CD4-positive, alpha-beta T cell (primary cell): ENCODE measurements around the gene C1orf146. TPM values are rescaled to one million over a fixed set of nuclear protein-coding genes. Genes with fewer than 3 reads are reported as not detected.

ENCODE experiments used
- ATAC-seq: fragments of 200-7000 bp; cut with Tn5 transposase; one replicate; pipeline ENCODE4 v1.10.0; 2022; ENCODE audit warnings: mild to moderate bottlenecking; ENCODE audit not compliant: poor library complexity
- CTCF ChIA-PET: fragments of 350-600 bp; sonication (Branson Sonifier 250); formaldehyde crosslinking; loops from one replicate; lab custom pipeline; 2021; ENCODE audit warnings: antibody characterized with exemption, inconsistent platforms; lab: Charles Lee
- POLR2A ChIA-PET: fragments of 350-600 bp; sonication (Branson Sonifier 250); formaldehyde crosslinking; loops from one replicate; lab custom pipeline; 2021; ENCODE audit warnings: antibody characterized with exemption, inconsistent platforms; lab: Charles Lee
- DNase-seq, 14 experiments: peaks; one replicate each; pipeline ENCODE4 v3.0.0-alpha.2; 2013 to 2020; ENCODE audit warnings: mixed read lengths in 2 of 14
- H3K27ac ChIP-seq, 2 donors: one replicate each; pipeline versions ENCODE4 v1.5.1 to v1.7.0; 2013; ENCODE audit warnings: low read length in 2 of 2, low read depth in 1 of 2, mild to moderate bottlenecking in 1 of 2
- H3K27me3 ChIP-seq, 2 experiments: 1 replicate in 1 of 2; 2 replicates in 1 of 2; pipeline versions ENCODE4 v1.6.1 to v1.7.0; 2013; ENCODE audit warnings: low read length in 2 of 2, control low read depth in 1 of 2, mild to moderate bottlenecking in 1 of 2, moderate library complexity in 1 of 2; ENCODE audit not compliant: insufficient read depth in 2 of 2, control insufficient read depth in 1 of 2
- H3K36me3 ChIP-seq: one replicate; pipeline ENCODE4 v1.6.1; 2013; ENCODE audit warnings: low read length, control low read depth; ENCODE audit not compliant: insufficient read depth
- H3K4me1 ChIP-seq: one replicate; pipeline ENCODE4 v1.6.1; 2013; ENCODE audit warnings: low read length, control low read depth; ENCODE audit not compliant: insufficient read depth
- H3K4me3 ChIP-seq: one replicate; pipeline ENCODE4 v1.5.1; 2013; ENCODE audit warnings: mild to moderate bottlenecking, low read length, moderate library complexity
- H3K9me3 ChIP-seq, 2 experiments: 1 replicate in 1 of 2; 2 replicates in 1 of 2; pipeline versions ENCODE4 v1.6.1 to v1.7.0; 2013; ENCODE audit warnings: low read length in 2 of 2, mild to moderate bottlenecking in 2 of 2, control low read depth in 1 of 2, moderate library complexity in 1 of 2; ENCODE audit not compliant: control insufficient read depth in 1 of 2, insufficient read depth in 1 of 2
- H3K27ac Mint-ChIP-seq: one replicate; pipeline ENCODE4 v1.8.0; 2020; ENCODE audit warnings: mixed read lengths
- H3K27me3 Mint-ChIP-seq: one replicate; pipeline ENCODE4 v1.8.0; 2021; ENCODE audit warnings: mixed read lengths
- H3K36me3 Mint-ChIP-seq: one replicate; pipeline ENCODE4 v1.8.0; 2021; ENCODE audit warnings: low read depth, mixed read lengths
- H3K4me1 Mint-ChIP-seq: one replicate; pipeline ENCODE4 v1.8.0; 2021; ENCODE audit warnings: low read depth, mixed read lengths
- H3K4me3 Mint-ChIP-seq: one replicate; pipeline ENCODE4 v1.8.0; 2020; ENCODE audit warnings: mild to moderate bottlenecking, mixed read lengths
- H3K9me3 Mint-ChIP-seq: one replicate; pipeline ENCODE4 v1.8.0; 2020; ENCODE audit warnings: mixed read lengths
- intact Hi-C, 2 experiments: fragments of 100-400 bp; cut with DNase I in 1 of 2; cut with micrococcal nuclease in 1 of 2; formaldehyde crosslinking; loops; one replicate each; pipeline versions ENCODE4 v1.15.1 to v1.9.0; 2023 to 2025; cut with DNase I, micrococcal nuclease
- total RNA-seq, 174 experiments: library from RNA in 2 of 174; stranded (reverse) in 2 of 174; gene quantifications; one replicate each; pipeline ENCODE4 v1.2.3 and lab custom pipeline; 2021 to 2026
- TF ChIP-seq, protein P1 (sequence below): fragments of 200-600 bp; IDR thresholded peaks from one replicate; pipeline ENCODE4 v1.8.0; 2022; ENCODE audit warnings: antibody characterized with exemption, mild to moderate bottlenecking

C1orf146 gene
- total RNA-seq, 2 experiments from 2014 or later, result not detected

DNA sequence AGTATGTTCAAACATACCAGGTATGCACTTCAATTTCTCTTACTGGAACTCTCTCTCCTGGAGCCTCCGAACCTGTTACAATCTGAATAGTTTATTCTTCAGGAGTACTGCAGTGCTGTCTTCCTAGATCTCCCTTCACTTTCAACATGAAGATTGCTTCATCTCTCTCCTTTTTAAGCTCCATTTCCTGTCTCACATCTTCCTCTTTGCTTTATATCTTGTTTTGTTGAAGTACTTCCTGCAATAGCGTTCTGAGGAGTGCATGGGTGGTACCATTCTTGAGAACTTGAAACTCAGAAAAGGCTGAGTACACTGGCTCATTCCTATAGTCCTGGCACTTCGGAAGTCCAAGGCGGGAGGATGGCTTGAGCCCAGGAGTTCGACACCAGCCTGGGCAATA, 15.7 kb upstream of the C1orf146 start:
- Histone ChIP-seq H3K36me3 (no peaks in the 10 kb centered on the region), H3K4me1 (no peaks in the 10 kb centered on the region), H3K27me3 (no peaks in the 10 kb centered on the region), H3K4me3 (no peak overlapping the region), H3K27ac (no peak overlapping the region), H3K9me3 (peaks cover 0 to 3% of the 10 kb centered on the region in 2 experiments)
- ChIA-PET POLR2A (interaction anchor here (0.7 to 1.0 kb wide), 2 partner anchors 13 to 30 kb away, joined by 3 read pairs; no protein-coding TSS in a partner anchor), CTCF (interaction anchor here (0.6 kb wide), 1 partner anchor 12 kb away, joined by 4 read pairs; no protein-coding TSS in a partner anchor)
- H3K4me3 Mint-ChIP-seq, result no peak overlapping the region
- peaks cover 21% of the 10 kb centered on the region for H3K4me1 Mint-ChIP-seq
- peak overlapping the region; percentile 8 for H3K27ac Mint-ChIP-seq
- intact Hi-C loops, result no loop called here
- TF ChIP-seq, protein P1, sequence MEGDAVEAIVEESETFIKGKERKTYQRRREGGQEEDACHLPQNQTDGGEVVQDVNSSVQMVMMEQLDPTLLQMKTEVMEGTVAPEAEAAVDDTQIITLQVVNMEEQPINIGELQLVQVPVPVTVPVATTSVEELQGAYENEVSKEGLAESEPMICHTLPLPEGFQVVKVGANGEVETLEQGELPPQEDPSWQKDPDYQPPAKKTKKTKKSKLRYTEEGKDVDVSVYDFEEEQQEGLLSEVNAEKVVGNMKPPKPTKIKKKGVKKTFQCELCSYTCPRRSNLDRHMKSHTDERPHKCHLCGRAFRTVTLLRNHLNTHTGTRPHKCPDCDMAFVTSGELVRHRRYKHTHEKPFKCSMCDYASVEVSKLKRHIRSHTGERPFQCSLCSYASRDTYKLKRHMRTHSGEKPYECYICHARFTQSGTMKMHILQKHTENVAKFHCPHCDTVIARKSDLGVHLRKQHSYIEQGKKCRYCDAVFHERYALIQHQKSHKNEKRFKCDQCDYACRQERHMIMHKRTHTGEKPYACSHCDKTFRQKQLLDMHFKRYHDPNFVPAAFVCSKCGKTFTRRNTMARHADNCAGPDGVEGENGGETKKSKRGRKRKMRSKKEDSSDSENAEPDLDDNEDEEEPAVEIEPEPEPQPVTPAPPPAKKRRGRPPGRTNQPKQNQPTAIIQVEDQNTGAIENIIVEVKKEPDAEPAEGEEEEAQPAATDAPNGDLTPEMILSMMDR, result no peak
- ATAC-seq (no peak), DNase-seq (peak in 4 of 14 experiments; percentile 3 to 21 (median 5))
- H3K9me3 Mint-ChIP-seq, result peaks cover 7% of the 10 kb centered on the region
- peaks cover 12% of the 10 kb centered on the region for H3K36me3 Mint-ChIP-seq
- no peaks in the 10 kb centered on the region for H3K27me3 Mint-ChIP-seq

- intact Hi-C loops, result no loop called here
- peaks cover 7% of the 10 kb centered on the region for H3K9me3 Mint-ChIP-seq
- H3K4me1 Mint-ChIP-seq, result peaks cover 21% of the 10 kb centered on the region
- H3K27me3 ChIP-seq, result no peaks in the 10 kb centered on the region
- H3K27ac Mint-ChIP-seq, result peak overlapping the region; percentile 8
- no peak overlapping the region for H3K4me3 ChIP-seq
- no peaks in the 10 kb centered on the region for H3K4me1 ChIP-seq
- no peak overlapping the region for H3K27ac ChIP-seq
- H3K9me3 ChIP-seq, result peaks cover 0 to 3% of the 10 kb centered on the region in 2 experiments
- no peak overlapping the region for H3K4me3 Mint-ChIP-seq
- peaks cover 12% of the 10 kb centered on the region for H3K36me3 Mint-ChIP-seq
- no peaks in the 10 kb centered on the region for H3K27me3 Mint-ChIP-seq
- TF ChIP-seq, protein P1, result no peak
- DNase-seq, result no peak
- POLR2A ChIA-PET, result no interaction called here
- ATAC-seq, result no peak
- H3K36me3 ChIP-seq, result no peaks in the 10 kb centered on the region
- CTCF ChIA-PET, result interaction anchor here (1.0 kb wide), 1 partner anchor 12 kb away, joined by 3 read pairs; no protein-coding TSS in a partner anchor
Measured at GRCh38 chr1:92203105-92203504, 14.6 kb upstream of the C1orf146 start.

DNA sequence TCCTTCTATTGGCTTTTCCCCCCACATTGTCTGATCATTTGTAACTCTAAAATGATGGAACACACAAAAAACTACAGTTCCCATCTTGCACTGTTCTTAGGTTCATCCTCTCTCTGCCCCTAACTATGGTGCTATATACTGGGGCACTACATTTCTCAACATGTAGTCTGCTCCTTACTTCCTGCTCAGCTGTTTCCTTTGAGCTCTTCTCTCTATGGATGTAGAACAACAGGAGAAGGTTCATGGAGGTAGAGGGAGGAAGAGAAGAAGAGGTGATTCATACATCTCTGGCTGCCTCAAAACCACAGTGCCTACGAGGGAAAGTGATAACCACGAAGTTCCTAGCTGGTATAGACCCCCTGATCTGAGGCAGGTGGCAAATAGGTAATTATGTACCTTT, 7.0 kb upstream of the C1orf146 start:
- Mint-ChIP-seq H3K4me1 (peaks cover 21% of the 10 kb centered on the region), H3K9me3 (no peaks in the 10 kb centered on the region), H3K27me3 (no peaks in the 10 kb centered on the region), H3K36me3 (no peaks in the 10 kb centered on the region), H3K27ac (no peak overlapping the region), H3K4me3 (no peak overlapping the region)
- Histone ChIP-seq H3K36me3 (no peaks in the 10 kb centered on the region), H3K27ac (no peak overlapping the region), H3K27me3 (no peaks in the 10 kb centered on the region), H3K4me3 (no peak overlapping the region), H3K9me3 (no peaks in the 10 kb centered on the region), H3K4me1 (peaks cover 3% of the 10 kb centered on the region)
- no peak for ATAC-seq
- CTCF ChIA-PET, result no interaction called here
- no peak for DNase-seq
- POLR2A ChIA-PET, result no interaction called here
- intact Hi-C loops, result no loop called here
- TF ChIP-seq, protein P1, result no peak
